HFF-Myc (cell line): ENCODE results near the gene SAP30BP.

Experiments used
- DNase-seq: peaks from one replicate; pipeline ENCODE4 v3.0.0-alpha.2; 2011; ENCODE audit warnings: low read depth; ENCODE audit errors: extremely low read depth
- H3K4me3 ChIP-seq: replicated peaks from 2 replicates; pipeline ENCODE4 v1.5.1; 2011; ENCODE audit warnings: low read depth, mild to moderate bottlenecking, control low read depth, low read length
- CTCF ChIP-seq: IDR thresholded peaks from 2 replicates; pipeline ENCODE4 v1.5.1; 2012; ENCODE audit warnings: mild to moderate bottlenecking, low read depth, low read length, control low read depth; ENCODE audit errors: missing control alignments

SAP30BP gene

GRCh38 chr17:75658237-75658636, 8.9 kb upstream of the SAP30BP start:
- TF ChIP-seq CTCF, result no peak
- DNase-seq, result no peak
- H3K4me3 ChIP-seq, result no peak overlapping the region

- TF ChIP-seq CTCF, result no peak
- no peak overlapping the region for H3K4me3 ChIP-seq
- no peak for DNase-seq
Measured at GRCh38 chr17:75661531-75661930, 5.6 kb upstream of the SAP30BP start.

GRCh38 chr17:75662511-75662910, 4.6 kb upstream of the SAP30BP start:
- no peak overlapping the region for H3K4me3 ChIP-seq
- DNase-seq, result no peak
- TF ChIP-seq CTCF, result no peak

- no peak for TF ChIP-seq CTCF
- no peak overlapping the region for H3K4me3 ChIP-seq
- DNase-seq, result no peak
Measured at GRCh38 chr17:75664099-75664549, 3.0 kb upstream of the SAP30BP start.

GRCh38 chr17:75665981-75666380, 1.2 kb upstream of the SAP30BP start:
- peak overlapping the region; percentile 84 for H3K4me3 ChIP-seq
- no peak for TF ChIP-seq CTCF

GRCh38 chr17:75667825-75668224, 687 bp downstream of the SAP30BP start:
- no peak for DNase-seq
- H3K4me3 ChIP-seq, result peak overlapping the region; percentile 84
- TF ChIP-seq CTCF, result no peak

More at GRCh38 chr17:75665981-75666380, 1.2 kb upstream of the SAP30BP start:
- no peak for DNase-seq

GRCh38 chr17:75668489-75668888, 1.4 kb downstream of the SAP30BP start:
- no peak for TF ChIP-seq CTCF
- H3K4me3 ChIP-seq, result peak overlapping the region; percentile 84
- no peak for DNase-seq
